Heart right ventricle (tissue), 16 donors: Measurements from ENCODE around the gene SLC29A3. TPM values are rescaled to one million over a fixed set of nuclear protein-coding genes. Genes with fewer than 3 reads are reported as not detected.

Source experiments
- ATAC-seq, 8 donors: fragments of 200-7000 bp; cut with Tn5 transposase; one replicate each; pipeline ENCODE4 v1.9.1; 2020; ENCODE audit warnings: mild to moderate bottlenecking in 8 of 8, moderate library complexity in 8 of 8, moderate number of reproducible peaks in 1 of 8
- DNase-seq, 2 donors: peaks; one replicate each; pipeline ENCODE4 v3.0.0-alpha.2; 2020
- H3K27ac ChIP-seq, 10 donors: fragments of 200-600 bp; sonication (generic) in 2 of 10; one replicate each; pipeline versions ENCODE4 v1.5.0 to v1.8.0; 2020 to 2022; ENCODE audit warnings: mild to moderate bottlenecking in 3 of 10
- H3K27me3 ChIP-seq, 7 donors: fragments of 200-600 bp; one replicate each; pipeline ENCODE4 v1.8.0; 2021 to 2022; ENCODE audit warnings: mild to moderate bottlenecking in 2 of 7
- H3K36me3 ChIP-seq, 9 donors: fragments of 200-600 bp; sonication (generic) in 1 of 9; one replicate each; pipeline versions ENCODE4 v1.5.0 to v1.8.0; 2020 to 2022; ENCODE audit warnings: mild to moderate bottlenecking in 2 of 9
- H3K4me1 ChIP-seq, 9 donors: fragments of 200-600 bp; sonication (generic) in 1 of 9; one replicate each; pipeline versions ENCODE4 v1.5.0 to v1.8.0; 2020 to 2022; ENCODE audit warnings: mild to moderate bottlenecking in 4 of 9
- H3K4me3 ChIP-seq, 10 donors: fragments of 200-600 bp; sonication (generic) in 2 of 10; one replicate each; pipeline versions ENCODE4 v1.5.0 to v1.8.0; 2020 to 2022; ENCODE audit warnings: mild to moderate bottlenecking in 7 of 10, moderate library complexity in 2 of 10
- H3K9me3 ChIP-seq, 11 donors: fragments of 200-600 bp in 10 of 11; sonication (generic) in 2 of 11; one replicate each; pipeline versions ENCODE4 v1.5.0 to v1.8.0; 2013 to 2022; ENCODE audit warnings: mild to moderate bottlenecking in 2 of 11, control low read depth in 1 of 11, moderate library complexity in 1 of 11
- WGBS, 2 donors: extraction: QIAGEN DNeasy Blood & Tissue Kit; methylation state at CpG; one replicate each; pipeline ENCODE4 v1.1.7; 2013; ENCODE audit warnings: inconsistent platforms in 1 of 2; 5-methylcytosine and 5-hydroxymethylcytosine counted together
- intact Hi-C, 10 donors: fragments of 100-400 bp; cut with DNase I; formaldehyde crosslinking; loops; one replicate each; pipeline versions ENCODE4 v1.11.1 to v1.14.2; 2022
- long read RNA-seq, 3 donors: library from polyadenylated mRNA; unstranded; transcript quantifications; one replicate each; pipeline ENCODE4 v2.0.0, GENCODE V29; 2020 to 2021
- polyA plus RNA-seq, 2 donors: library from polyadenylated mRNA; stranded (reverse); fragments of 200-250 nt; gene quantifications; one replicate each; pipeline ENCODE4 v1.2.3, GENCODE V29; 2013
- total RNA-seq, 10 donors: library from RNA; stranded (reverse); fragmentation: NEBNext Ultra II Directional in 3 of 10; extraction: Animal tissue kit (Norgen Biotek cat#: 25700) in 3 of 10; gene quantifications; one replicate each; pipeline versions ENCODE4 v1.2.1 to v1.2.4, GENCODE V29; 2021 to 2023
- TF ChIP-seq, protein P1 (sequence below), 9 donors: fragments of 200-600 bp; sonication (generic) in 2 of 9; IDR thresholded peaks; one replicate each; pipeline versions ENCODE4 v1.5.0 to v1.8.0; 2021 to 2022; ENCODE audit warnings: antibody characterized with exemption in 9 of 9, mild to moderate bottlenecking in 5 of 9, moderate library complexity in 1 of 9
- donor health status: Arrhythmogenic right ventricular cardiomyopathy.
- donor health status: ischemic (EF 13 %, LVEDD 7.1; RV severe dilation, severe dysfunction).
- donor health status: healthy with polysubstance abuse.
- donor health status: DM: no; HTN: yes; CAD: no.
- donor health status: DM: no; HTN: no; CAD: no.
- donor health status: ischemic (EF 25% LVEDD 6.9; RV normal size, moderate dysfunction).
- donor health status: ischemic (EF 25% LVEDD 5.7; RV mildly dilated, moderate dysfunction).
- donor health status: healthy.
- donor health status: DM: yes; HTN: yes; CAD: no.
- donor health status: Ischemic cardiomyopathy.
- donor health status: ischemic (EF 35%, LVEDD 5.7; RV mildly dilated, moderate dysfunction).
- donor health status: nonischemic (EF 11% LVEDD 7.7; RV severe dilation, severe dysfunction).
- donor health status: DM: yes; HTN: yes; CAD: no.
- donor health status: PGD.
- donor health status: ischemic (EF 29% LVEDD 5.4; RV normal size, mild dysfunction).
- donor health status: nonischemic (EF 23%, LVEDD 6.1; RV moderate dilation, normal function).

SLC29A3 gene
- total RNA-seq (1 to 10 TPM in 8 of 10 donors, under 1 TPM in 2; 0.89 to 3.5 (median 1.2) TPM), polyA plus RNA-seq (1 to 10 TPM; 1.2 to 1.6 TPM)
- long read RNA-seq, donor 1, partial matches to known transcripts: 1 of 1 reads
- long read RNA-seq, donor 1, other reads (novel, unspliced or antisense): 0 of 1 reads
- long read RNA-seq, donor 2: 0 reads
- long read RNA-seq, donor 3, partial matches to known transcripts: 1 of 2 reads
- long read RNA-seq, donor 3, other reads (novel, unspliced or antisense): 1 of 2 reads

DNA sequence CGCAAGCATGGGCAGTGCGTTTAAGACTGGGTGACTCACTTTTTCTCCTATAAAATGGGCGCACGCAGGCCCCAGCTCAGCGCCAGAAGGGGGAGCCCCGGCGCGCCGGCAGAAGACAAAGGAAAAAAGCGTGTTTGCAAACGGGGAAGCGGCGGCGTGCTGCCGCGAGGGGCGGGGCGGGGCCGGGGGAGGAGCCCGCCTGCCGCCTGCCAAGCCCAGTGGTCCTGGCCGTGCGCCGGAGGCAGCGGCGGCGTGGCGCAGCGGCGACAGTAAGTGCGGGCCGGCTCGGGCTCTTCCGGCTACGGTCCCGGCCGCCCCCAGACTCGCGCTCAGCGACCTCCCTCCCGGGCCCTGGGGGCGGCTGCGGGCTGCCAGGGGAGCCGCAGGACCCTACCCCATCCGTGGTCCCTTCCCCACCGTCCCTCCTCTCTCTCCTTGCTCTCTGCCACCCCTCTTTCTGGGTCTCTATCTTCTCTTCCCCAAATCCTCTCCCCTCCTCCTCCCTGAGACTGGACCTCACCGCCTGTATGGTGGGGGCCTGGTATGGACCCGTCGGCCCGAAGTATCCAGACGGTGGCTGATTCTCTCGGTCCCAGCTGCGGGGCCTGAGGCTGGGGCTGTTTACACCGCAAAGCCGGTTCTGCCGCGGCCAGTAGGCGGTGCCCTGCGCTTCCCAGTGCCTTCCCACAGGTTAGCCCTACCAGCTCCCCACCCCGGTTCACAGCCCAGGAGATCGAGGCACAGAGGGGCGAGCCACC lies at the start of gene SLC29A3:
Gene SLC29A3, plus strand, starts transcription at position 218 of the 758 bp plus-strand sequence. Its CDS starts 51 bp downstream, at position 269.
- peak; percentile 74 to 85 for DNase-seq
- Histone ChIP-seq H3K36me3 (peaks cover 0 to 20% (median 0%) of the 10 kb centered on the region in 9 donors), H3K4me1 (peaks cover 3 to 33% (median 12%) of the 10 kb centered on the region in 9 donors), H3K27ac (peak within 1 kb of the TSS in 9 of 10 donors; percentile 17 to 86 (median 68)), H3K4me3 (peak within 1 kb of the TSS; percentile 54 to 84 (median 68)), H3K9me3 (no peaks in the 10 kb centered on the region), H3K27me3 (no peaks in the 10 kb centered on the region)
- intact Hi-C loops: loop anchor here (1.0 to 10.0 kb wide), 18 partner anchors 58 to 578 kb away; partner anchors contain the start of gene CDH23 (in 1 of the 10)
- peak; percentile 89 to 95 (median 92) for ATAC-seq
- 2% methylated on average over 59 to 62 of the region's 62 CpGs for WGBS, 2 donors
- TF ChIP-seq, protein P1, sequence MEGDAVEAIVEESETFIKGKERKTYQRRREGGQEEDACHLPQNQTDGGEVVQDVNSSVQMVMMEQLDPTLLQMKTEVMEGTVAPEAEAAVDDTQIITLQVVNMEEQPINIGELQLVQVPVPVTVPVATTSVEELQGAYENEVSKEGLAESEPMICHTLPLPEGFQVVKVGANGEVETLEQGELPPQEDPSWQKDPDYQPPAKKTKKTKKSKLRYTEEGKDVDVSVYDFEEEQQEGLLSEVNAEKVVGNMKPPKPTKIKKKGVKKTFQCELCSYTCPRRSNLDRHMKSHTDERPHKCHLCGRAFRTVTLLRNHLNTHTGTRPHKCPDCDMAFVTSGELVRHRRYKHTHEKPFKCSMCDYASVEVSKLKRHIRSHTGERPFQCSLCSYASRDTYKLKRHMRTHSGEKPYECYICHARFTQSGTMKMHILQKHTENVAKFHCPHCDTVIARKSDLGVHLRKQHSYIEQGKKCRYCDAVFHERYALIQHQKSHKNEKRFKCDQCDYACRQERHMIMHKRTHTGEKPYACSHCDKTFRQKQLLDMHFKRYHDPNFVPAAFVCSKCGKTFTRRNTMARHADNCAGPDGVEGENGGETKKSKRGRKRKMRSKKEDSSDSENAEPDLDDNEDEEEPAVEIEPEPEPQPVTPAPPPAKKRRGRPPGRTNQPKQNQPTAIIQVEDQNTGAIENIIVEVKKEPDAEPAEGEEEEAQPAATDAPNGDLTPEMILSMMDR (IDR thresholded peaks at IDR 0.05): peak; percentile 34 to 74 (median 55)

DNA sequence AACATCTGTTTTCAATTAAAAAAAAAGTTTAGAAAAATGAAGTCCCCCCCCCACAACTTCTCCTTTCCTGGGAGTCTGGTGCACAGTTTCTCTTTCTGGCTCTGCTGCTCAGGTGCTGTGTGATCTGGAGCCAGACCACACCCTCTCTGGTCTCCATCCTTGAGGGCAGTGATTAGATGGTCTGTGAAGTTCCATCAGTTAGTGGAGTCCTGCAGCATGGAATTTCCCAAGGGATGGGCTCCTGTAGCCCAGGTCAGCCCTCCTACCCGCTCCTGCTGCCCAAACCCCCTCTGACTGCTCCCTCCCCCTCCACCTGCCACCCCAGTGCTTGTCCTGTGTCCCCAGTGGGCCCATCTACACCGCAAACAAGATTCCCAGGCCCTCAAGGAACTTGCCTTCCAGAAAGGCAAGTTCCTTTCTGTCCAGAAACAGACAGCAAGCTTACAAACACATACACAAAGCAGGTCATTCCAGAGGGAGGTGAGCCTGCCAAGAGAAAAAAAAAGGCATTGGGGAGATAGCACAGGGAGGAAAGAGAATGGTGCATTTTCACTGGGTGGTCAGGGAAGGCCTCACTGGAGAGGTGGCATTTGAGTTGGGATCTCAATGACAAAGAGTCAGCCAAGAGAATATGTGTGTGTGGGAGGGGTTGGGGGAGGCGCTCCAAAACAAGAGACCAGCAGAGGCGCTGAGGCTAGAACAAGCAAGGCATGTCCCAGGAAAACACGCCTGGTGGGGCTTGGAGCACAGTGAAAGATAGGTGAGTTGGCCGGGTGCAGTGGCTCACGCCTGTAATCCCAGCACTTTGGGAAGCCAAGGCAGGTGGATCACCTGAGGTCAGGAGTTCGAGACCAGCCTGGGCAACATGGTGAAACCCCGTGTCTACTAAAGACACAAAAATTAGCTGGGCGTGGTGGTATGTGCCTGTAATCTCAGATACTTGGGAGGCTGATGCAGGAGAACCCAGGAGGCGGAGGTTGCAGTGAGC lies 49.5 kb upstream of the SLC29A3 start:
- TF ChIP-seq, protein P1 (IDR thresholded peaks at IDR 0.05): no peak
- Histone ChIP-seq H3K4me1 (peaks cover 26 to 99% (median 68%) of the 10 kb centered on the region in 9 donors), H3K36me3 (no peaks in the 10 kb centered on the region), H3K27ac (peak overlapping the region; percentile 28 to 87 (median 71)), H3K27me3 (no peaks in the 10 kb centered on the region), H3K4me3 (no peak overlapping the region), H3K9me3 (no peaks in the 10 kb centered on the region)
- intact Hi-C loops: loop anchor here in 8 of 10 donors (1.0 to 10.0 kb wide), 8 partner anchors 27 to 367 kb away; partner anchors contain the start of gene UNC5B (in 6 of the 8)
- peak; percentile 37 to 55 for DNase-seq
- WGBS, 2 donors: 52% methylated on average over 11 of the region's 11 CpGs
- ATAC-seq: peak; percentile 32 to 72 (median 50)

DNA sequence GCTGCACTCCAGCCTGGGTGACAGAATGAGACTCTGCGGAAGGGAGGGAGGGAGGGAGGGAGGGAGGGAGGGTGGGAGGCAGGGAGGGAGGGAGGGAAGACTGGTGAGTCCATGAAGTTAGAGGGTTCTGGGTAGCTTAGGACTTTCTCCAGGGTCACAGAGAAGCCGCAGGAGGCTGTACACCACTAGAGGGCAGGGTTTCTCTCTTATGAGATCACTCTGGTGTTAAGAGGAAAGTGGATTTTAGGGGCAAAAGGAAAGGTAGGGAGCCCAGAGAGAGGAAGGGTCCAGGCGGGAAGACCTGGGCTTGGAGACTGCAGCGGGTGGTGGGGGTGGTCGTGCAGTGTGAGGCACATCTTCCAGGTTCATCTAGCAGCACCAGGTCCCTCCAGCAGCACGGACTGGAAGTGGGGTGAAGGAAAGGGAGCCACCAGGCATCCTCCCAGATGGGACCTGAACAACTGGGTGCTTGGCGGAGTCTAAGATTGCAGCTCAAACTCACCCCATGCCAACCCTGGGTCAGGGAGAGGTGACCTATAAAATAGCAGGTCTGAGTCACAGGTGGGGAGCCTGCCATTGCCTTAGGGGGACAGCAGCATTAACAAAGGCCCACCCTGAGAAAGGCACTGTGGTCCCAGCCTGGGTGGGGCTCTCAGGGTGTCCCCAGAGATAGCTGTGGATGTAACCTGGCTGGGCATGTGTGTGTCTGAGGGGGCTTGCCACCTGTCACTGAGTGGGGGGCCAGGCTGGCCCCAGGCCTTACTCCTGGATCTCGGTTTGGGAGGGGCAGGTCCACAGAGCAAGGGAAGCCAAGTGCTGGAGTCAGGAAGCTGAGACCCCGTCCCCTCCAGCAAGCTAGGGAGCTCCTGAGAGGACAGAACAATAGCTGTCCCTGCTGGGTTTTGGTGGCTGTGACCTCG lies 48.5 kb upstream of the SLC29A3 start:
- TF ChIP-seq, protein P1 (IDR thresholded peaks at IDR 0.05): peak; percentile 36 to 72 (median 62)
- intact Hi-C loops: loop anchor here in 2 of 10 donors (2.0 to 5.0 kb wide), 2 partner anchors 58 to 343 kb away; partner anchors contain the start of gene UNC5B (in 1 of the 2)
- Histone ChIP-seq H3K27ac (peak overlapping the region in 7 of 10 donors; percentile 43 to 87 (median 77)), H3K9me3 (no peaks in the 10 kb centered on the region), H3K27me3 (no peaks in the 10 kb centered on the region), H3K4me1 (peaks cover 30 to 99% (median 67%) of the 10 kb centered on the region in 9 donors), H3K36me3 (no peaks in the 10 kb centered on the region), H3K4me3 (no peak overlapping the region)
- DNase-seq (peak; percentile 24 to 60), ATAC-seq (peak in 7 of 8 donors; percentile 6 to 47 (median 30))
- 63 to 64% methylated on average over 10 of the region's 10 CpGs for WGBS, 2 donors
